ENCODE measurements around the gene MAPK1IP1L. TPM values are rescaled to one million over a fixed set of nuclear protein-coding genes. Genes with fewer than 3 reads are reported as not detected.

The MAPK1IP1L gene
- total and polyA plus RNA-seq, 2 of the 13 experiments (the other 11 are each of a cell fraction or from before 2014, with no cell fraction given), result 27.8 to 68.4 TPM

DNA sequence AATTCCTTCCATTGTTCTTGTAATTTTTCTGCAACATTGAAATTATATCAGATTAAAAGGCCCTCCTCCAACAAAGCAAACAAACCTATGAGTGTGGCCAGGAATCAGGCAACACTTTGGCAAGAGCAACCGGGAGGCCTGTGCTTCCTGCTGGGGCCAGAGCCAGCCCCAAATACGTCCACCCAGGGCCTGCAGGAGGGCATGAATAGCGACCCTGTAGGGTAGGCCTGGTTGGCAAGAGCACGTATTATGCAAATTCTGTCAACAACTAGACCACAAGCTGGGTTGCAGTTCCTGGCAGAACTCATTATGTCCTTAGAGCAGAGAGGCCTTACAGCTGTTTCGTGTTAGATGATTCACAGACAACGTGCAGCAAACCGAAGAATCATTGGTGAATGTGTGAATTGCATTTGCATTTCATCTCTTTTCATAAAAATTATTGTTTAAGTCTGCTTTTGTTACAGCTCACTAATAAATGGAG is 50.7 kb downstream of the MAPK1IP1L start:
- DNase-seq (ENCODE audit: low spot score), result peak; percentile 54
- H3K9ac ChIP-seq (ENCODE audit: insufficient read depth, low read depth, low read length), result peak overlapping the region; percentile 78
- H2AFZ ChIP-seq (ENCODE audit: low read length), result peak overlapping the region; percentile 70
- TF ChIP-seq FOXA1 (IDR thresholded peaks at IDR 0.05), result no peak
- peak; percentile 49; the same call in 1 of the 2 replicates for TF ChIP-seq FOXA1 (CRISPR knock-in tag; IDR thresholded peaks at IDR 0.05)
- TF ChIP-seq, protein P1, sequence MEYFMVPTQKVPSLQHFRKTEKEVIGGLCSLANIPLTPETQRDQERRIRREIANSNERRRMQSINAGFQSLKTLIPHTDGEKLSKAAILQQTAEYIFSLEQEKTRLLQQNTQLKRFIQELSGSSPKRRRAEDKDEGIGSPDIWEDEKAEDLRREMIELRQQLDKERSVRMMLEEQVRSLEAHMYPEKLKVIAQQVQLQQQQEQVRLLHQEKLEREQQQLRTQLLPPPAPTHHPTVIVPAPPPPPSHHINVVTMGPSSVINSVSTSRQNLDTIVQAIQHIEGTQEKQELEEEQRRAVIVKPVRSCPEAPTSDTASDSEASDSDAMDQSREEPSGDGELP (IDR thresholded peaks at IDR 0.05; ENCODE audit: borderline replicate concordance, low read depth), result peak; percentile 70; the same call in 1 of the 2 replicates
- TF ChIP-seq ZNF776 (CRISPR knock-in tag; IDR thresholded peaks at IDR 0.05), result no peak
- TF ChIP-seq, protein P2, sequence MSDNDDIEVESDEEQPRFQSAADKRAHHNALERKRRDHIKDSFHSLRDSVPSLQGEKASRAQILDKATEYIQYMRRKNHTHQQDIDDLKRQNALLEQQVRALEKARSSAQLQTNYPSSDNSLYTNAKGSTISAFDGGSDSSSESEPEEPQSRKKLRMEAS (IDR thresholded peaks at IDR 0.05), result 0 out of 2 replicates have a peak, but pooled peaks have one; percentile 18
- TF ChIP-seq ZNF547 (CRISPR knock-in tag; IDR thresholded peaks at IDR 0.05), result peak; percentile 21; the same call in 1 of the 2 replicates
- TF ChIP-seq, protein P3, sequence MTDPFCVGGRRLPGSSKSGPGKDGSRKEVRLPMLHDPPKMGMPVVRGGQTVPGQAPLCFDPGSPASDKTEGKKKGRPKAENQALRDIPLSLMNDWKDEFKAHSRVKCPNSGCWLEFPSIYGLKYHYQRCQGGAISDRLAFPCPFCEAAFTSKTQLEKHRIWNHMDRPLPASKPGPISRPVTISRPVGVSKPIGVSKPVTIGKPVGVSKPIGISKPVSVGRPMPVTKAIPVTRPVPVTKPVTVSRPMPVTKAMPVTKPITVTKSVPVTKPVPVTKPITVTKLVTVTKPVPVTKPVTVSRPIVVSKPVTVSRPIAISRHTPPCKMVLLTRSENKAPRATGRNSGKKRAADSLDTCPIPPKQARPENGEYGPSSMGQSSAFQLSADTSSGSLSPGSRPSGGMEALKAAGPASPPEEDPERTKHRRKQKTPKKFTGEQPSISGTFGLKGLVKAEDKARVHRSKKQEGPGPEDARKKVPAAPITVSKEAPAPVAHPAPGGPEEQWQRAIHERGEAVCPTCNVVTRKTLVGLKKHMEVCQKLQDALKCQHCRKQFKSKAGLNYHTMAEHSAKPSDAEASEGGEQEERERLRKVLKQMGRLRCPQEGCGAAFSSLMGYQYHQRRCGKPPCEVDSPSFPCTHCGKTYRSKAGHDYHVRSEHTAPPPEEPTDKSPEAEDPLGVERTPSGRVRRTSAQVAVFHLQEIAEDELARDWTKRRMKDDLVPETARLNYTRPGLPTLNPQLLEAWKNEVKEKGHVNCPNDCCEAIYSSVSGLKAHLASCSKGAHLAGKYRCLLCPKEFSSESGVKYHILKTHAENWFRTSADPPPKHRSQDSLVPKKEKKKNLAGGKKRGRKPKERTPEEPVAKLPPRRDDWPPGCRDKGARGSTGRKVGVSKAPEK (CRISPR knock-in tag; IDR thresholded peaks at IDR 0.05; ENCODE audit: borderline replicate concordance), result no peak
- no peak for TF ChIP-seq TEAD2 (CRISPR knock-in tag; IDR thresholded peaks at IDR 0.05)
- TF ChIP-seq KAT7 (CRISPR knock-in tag; IDR thresholded peaks at IDR 0.05; ENCODE audit: borderline replicate concordance), result no peak
- no peak for TF ChIP-seq LCORL (IDR thresholded peaks at IDR 0.05)
- peak; percentile 47; the same call in 1 of the 2 replicates for TF ChIP-seq LCORL (CRISPR knock-in tag; IDR thresholded peaks at IDR 0.05)
- no peak for TF ChIP-seq RAD51 (IDR thresholded peaks at IDR 0.05; ENCODE audit: borderline replicate concordance)
- TF ChIP-seq FOSL2 (CRISPR knock-in tag; IDR thresholded peaks at IDR 0.05), result peak; percentile 49; the same call in 1 of the 2 replicates
- 0 out of 2 replicates have a peak, but pooled peaks have one; percentile 41 for TF ChIP-seq ZNF337 (CRISPR knock-in tag; IDR thresholded peaks at IDR 0.05; ENCODE audit: borderline replicate concordance, low read depth)
- 0 out of 2 replicates have a peak, but pooled peaks have one; percentile 3 for TF ChIP-seq ZNF816 (CRISPR knock-in tag; IDR thresholded peaks at IDR 0.05; ENCODE audit: borderline replicate concordance)
- peak; percentile 50 to 51; a peak in 2 of 4 replicates for TF ChIP-seq POLR2A (IDR thresholded peaks at IDR 0.05; ENCODE audit: insufficient read depth in 1 of 2, low read depth in 2 of 2, low read length in 2 of 2)
- no peak for TF ChIP-seq PCBP1 (IDR thresholded peaks at IDR 0.05; ENCODE audit: borderline replicate concordance, low read depth, low read length)
- TF ChIP-seq PHF8 (CRISPR knock-in tag; IDR thresholded peaks at IDR 0.05), result peak; percentile 49; the same call in 1 of the 2 replicates
- TF ChIP-seq POLR2G (IDR thresholded peaks at IDR 0.05; ENCODE audit: low read depth, low read length), result peak; percentile 43; the same call in 1 of the 2 replicates
- TF ChIP-seq STAT5B (CRISPR knock-in tag; IDR thresholded peaks at IDR 0.05), result no peak
- no peak for TF ChIP-seq YY1 (IDR thresholded peaks at IDR 0.05; ENCODE audit: insufficient read depth, insufficient replicate concordance, low read depth, low read length)
- TF ChIP-seq ZFY (CRISPR knock-in tag; IDR thresholded peaks at IDR 0.05), result peak; percentile 82
- TF ChIP-seq ZNF614 (CRISPR knock-in tag; IDR thresholded peaks at IDR 0.05; ENCODE audit: borderline replicate concordance), result no peak
- no peak for TF ChIP-seq ZNF329 (CRISPR knock-in tag; IDR thresholded peaks at IDR 0.05; ENCODE audit: low read depth)

More for the DNA sequence above, 50.7 kb downstream of the MAPK1IP1L start:
- peak; percentile 32 for FAIRE-seq
- Histone ChIP-seq H3K27ac (ENCODE audit: extremely low read length, insufficient read depth, low read length) (peak overlapping the region; percentile 89), H3K79me2 (ENCODE audit: insufficient read depth, low read length) (no peaks in the 10 kb centered on the region), H4K20me1 (ENCODE audit: insufficient read depth, low read length) (no peaks in the 10 kb centered on the region), H3K4me3 (replicated peaks in 1 of 3; ENCODE audit: insufficient read depth in 1 of 3, low read depth in 2 of 3, low read length in 3 of 3) (peak overlapping the region; percentile 56 to 71 (median 64)), H3K27me3 (ENCODE audit: control insufficient read depth in 1 of 2, insufficient read depth in 2 of 2, low read length in 2 of 2) (no peaks in the 10 kb centered on the region), H3K4me1 (ENCODE audit: insufficient read depth, low read length) (peaks cover 48% of the 10 kb centered on the region), H3K36me3 (replicated peaks in 1 of 2; ENCODE audit: control insufficient read depth in 1 of 2, insufficient read depth in 2 of 2, low read length in 2 of 2) (no peaks in the 10 kb centered on the region), H3K4me2 (ENCODE audit: low read depth, low read length) (peak overlapping the region; percentile 83), H3K9me3 (ENCODE audit: low read length) (no peaks in the 10 kb centered on the region)
- ChIA-PET POLR2A (interaction anchor here (0.8 to 2.8 kb wide), 12 partner anchors 9 to 75 kb away, joined by 3 to 19 read pairs (median 5); partner anchors contain the start of genes LGALS3, MAPK1IP1L, SOCS4 and WDHD1), CTCF (ENCODE audit: low intra/inter-chr PET ratio, low total read pairs) (no interaction called here)
- BruUV-seq (replicated peaks), result no TSS peak
- peak; percentile 39 for ATAC-seq
- in situ Hi-C loops (cut with HindIII; ENCODE audit: extremely low pct_ligation_motif_present, low pct_unique_long_range_greater_than_20kb), result no loop called here
- WGBS (ENCODE audit: low lambda C conversion rate), result 4% methylated on average over 7 of the region's 7 CpGs
- intact Hi-C loops (cut with micrococcal nuclease; ENCODE audit: unreplicated experiment), result loop anchor here (2.0 kb wide), 1 partner anchor 27 kb away; the partner anchor contains the start of gene LGALS3

All from HepG2 (cell line).